ENCODE results near the gene UTP14C.
"Not testable (repeated sequence)": the region's sequence is repeated elsewhere in the genome, so short reads cannot be mapped to it uniquely, and the experiment has no call there.

Gene UTP14C

DNA sequence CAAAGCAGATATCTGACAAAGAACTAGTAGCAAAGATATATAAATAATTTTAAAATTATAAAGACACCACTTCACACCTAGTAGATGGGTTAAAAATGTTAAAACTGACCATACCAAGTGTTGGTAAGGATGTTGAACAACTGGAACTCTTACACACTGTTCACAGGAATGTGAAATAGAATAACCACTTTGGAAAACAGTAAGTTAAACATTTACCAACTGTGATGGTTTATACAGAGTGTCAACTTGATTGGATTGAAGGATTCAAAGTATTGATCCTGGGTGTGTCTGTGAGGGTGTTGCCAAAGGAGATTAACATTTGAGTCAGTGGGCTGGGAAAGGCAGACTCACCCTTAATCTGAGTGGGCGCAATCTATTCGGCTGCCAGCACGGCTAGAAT, 19.2 kb downstream of the UTP14C start:
- H3K4me3 ChIP-seq (ENCODE audit: low read depth, low read length) = no peak overlapping the region
- DNase-seq (ENCODE audit: low read depth) = no peak
- TF ChIP-seq, protein P1, sequence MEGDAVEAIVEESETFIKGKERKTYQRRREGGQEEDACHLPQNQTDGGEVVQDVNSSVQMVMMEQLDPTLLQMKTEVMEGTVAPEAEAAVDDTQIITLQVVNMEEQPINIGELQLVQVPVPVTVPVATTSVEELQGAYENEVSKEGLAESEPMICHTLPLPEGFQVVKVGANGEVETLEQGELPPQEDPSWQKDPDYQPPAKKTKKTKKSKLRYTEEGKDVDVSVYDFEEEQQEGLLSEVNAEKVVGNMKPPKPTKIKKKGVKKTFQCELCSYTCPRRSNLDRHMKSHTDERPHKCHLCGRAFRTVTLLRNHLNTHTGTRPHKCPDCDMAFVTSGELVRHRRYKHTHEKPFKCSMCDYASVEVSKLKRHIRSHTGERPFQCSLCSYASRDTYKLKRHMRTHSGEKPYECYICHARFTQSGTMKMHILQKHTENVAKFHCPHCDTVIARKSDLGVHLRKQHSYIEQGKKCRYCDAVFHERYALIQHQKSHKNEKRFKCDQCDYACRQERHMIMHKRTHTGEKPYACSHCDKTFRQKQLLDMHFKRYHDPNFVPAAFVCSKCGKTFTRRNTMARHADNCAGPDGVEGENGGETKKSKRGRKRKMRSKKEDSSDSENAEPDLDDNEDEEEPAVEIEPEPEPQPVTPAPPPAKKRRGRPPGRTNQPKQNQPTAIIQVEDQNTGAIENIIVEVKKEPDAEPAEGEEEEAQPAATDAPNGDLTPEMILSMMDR (IDR thresholded peaks at IDR 0.05; ENCODE audit: control insufficient read depth, extremely low read depth, insufficient read depth) = no peak

DNA sequence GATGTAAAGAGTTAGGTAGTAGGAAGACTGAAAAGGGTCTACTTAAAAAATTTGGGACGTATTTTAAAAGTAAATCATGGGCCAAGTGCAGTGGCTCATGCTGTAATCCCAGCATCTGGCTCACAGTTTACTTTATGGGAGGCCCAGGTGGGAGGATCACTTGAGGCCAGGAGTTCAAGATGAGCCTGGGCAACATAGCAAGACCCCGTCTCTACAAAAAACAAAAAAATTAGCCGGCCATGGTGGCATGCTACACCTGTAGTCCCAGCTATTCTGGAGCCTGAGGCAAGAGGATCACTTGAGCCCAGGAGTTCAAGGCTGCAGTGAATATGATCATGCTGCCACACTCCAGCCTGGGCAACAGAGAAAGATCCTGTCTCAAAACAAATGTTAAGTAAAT, 23.0 kb downstream of the UTP14C start:
- TF ChIP-seq, protein P1 (IDR thresholded peaks at IDR 0.05; ENCODE audit: control insufficient read depth, extremely low read depth, insufficient read depth) = no peak
- DNase-seq (ENCODE audit: low read depth) = no peak
- H3K4me3 ChIP-seq (ENCODE audit: low read depth, low read length) = no peak overlapping the region

DNA sequence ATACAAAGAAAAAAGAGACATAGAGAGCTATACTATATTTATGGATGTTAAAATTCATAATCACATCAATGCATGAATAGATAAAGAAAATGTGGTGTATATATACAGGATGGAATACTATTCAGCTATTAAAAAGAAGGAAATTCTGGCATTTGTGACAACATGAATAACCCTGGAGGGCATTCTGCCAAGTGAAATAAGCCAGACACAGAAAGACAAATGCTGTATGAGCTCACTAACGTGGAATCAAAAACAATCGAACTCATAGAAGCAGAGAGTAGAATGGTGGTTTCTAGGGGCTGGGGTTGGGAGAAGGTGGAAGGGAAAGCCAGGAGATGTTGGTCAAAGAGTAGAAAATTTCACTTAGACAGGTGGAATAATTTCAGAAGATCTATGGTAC, 24.0 kb downstream of the UTP14C start:
- no peak for DNase-seq (ENCODE audit: low read depth)
- no peak overlapping the region for H3K4me3 ChIP-seq (ENCODE audit: low read depth, low read length)
- TF ChIP-seq, protein P1 (IDR thresholded peaks at IDR 0.05; ENCODE audit: control insufficient read depth, extremely low read depth, insufficient read depth) = no peak

DNA sequence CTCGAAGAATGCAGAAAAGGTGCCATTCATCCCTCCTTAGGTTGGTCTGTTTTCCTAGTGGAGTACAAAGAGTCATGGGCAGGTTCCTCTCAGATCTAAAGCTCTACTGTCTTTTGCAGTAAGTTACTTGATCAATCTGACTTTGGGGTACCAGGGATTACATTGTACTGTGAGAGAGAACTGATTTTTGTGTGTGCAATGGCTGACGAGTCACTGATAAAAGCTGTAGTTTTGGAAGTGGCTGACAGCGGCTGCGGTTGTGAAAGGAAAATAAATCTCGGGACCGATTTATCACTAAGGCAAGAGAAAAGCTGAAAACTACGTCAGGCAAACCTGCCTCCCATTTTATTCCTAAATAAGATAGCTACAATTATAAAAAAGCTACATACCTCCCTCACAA, 26.9 kb downstream of the UTP14C start:
- TF ChIP-seq, protein P1 (IDR thresholded peaks at IDR 0.05; ENCODE audit: control insufficient read depth, extremely low read depth, insufficient read depth) = no peak
- no peak overlapping the region for H3K4me3 ChIP-seq (ENCODE audit: low read depth, low read length)
- DNase-seq (ENCODE audit: low read depth) = no peak

DNA sequence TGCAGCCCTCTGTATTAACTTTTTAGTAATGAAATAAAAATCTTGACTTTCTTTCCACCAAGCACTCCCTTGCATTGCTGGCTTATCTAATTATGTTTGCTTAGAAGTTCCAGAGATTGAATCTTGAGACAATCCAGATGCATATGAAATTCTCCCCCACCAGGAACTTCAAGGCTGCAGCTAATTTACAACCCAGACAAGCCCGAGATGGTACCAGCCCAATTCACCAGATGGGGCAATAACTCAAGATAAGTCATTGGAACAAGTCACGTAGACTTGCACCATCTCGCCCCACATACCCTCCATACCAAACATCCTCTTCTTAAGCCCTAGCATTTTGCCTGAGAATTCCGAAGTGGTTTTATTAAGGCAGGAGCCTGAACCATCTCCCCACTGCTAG, 29.0 kb downstream of the UTP14C start:
- no peak overlapping the region for H3K4me3 ChIP-seq (ENCODE audit: low read depth, low read length)
- TF ChIP-seq, protein P1 (IDR thresholded peaks at IDR 0.05; ENCODE audit: control insufficient read depth, extremely low read depth, insufficient read depth) = no peak
- DNase-seq (ENCODE audit: low read depth) = no peak

DNA sequence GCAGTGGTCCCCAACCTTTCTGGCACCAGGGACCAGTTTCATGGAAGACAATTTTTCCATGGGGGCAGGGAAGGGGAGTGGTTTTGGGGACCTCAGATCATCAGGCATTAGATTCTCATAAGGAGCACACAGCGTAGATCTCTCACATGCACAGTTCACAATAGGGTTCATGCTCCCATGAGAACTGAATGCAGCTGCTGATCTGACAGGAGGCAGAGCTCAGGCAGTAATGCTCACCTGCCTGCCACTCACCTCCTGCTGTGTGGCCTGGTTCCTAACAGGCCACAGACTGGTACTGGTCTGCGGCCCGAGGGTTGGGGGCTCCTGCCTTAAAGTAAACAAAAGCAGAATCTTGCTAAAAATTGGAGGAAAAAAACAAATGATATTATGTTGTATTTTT, 36.6 kb downstream of the UTP14C start:
- H3K4me3 ChIP-seq (ENCODE audit: low read depth, low read length); DNase-seq (ENCODE audit: low read depth): not testable (repeated sequence)

DNA sequence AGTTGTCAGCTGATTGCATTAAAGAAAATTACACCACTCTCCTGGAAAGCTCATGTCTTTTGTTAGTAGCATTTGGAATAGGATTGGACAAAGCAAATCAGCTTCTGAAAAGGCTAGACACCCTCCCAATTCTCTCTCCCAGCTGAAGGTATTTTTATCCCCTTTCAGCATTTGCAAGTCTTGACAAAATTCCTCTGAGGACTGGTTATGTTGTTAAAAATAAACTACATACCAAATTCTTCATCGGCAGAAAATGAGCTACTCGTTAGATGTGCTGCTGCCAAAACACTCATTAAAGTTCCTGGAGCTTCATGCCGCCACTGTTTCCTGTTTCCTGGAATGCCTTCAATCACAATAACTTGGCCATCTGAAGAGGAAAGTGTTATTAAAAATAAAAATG, 37.1 kb downstream of the UTP14C start:
- TF ChIP-seq, protein P1 (IDR thresholded peaks at IDR 0.05; ENCODE audit: control insufficient read depth, extremely low read depth, insufficient read depth) = no peak
- DNase-seq (ENCODE audit: low read depth) = no peak
- no peak overlapping the region for H3K4me3 ChIP-seq (ENCODE audit: low read depth, low read length)

DNA sequence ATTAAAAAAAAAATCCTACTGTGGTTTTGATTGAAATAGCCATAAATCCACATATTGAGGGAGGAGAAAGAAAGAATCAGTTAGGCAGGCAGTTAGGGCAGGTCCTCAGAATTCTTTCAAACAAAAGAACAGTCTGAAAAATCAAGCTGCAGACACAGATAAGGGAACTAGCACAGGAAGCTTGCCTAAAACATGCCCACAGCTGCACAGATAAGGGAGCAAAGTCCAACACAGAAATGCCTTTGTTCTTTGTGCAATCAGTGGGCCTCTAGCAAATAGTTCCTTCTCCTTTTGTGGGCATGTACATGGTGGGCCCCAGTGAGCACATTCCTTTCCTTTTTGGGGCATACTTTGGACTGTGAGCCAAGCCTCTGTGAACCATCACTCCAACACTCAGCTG, 42.7 kb downstream of the UTP14C start:
- TF ChIP-seq, protein P1 (IDR thresholded peaks at IDR 0.05; ENCODE audit: control insufficient read depth, extremely low read depth, insufficient read depth) = no peak
- no peak for DNase-seq (ENCODE audit: low read depth)
- no peak overlapping the region for H3K4me3 ChIP-seq (ENCODE audit: low read depth, low read length)
